Stimulated activated CD4-positive, alpha-beta T cell treated with anti-CD3 and anti-CD28 coated beads, Interleukin-15, amount 100 ng/mL, for 48 hours (primary cell): ENCODE measurements around the gene PDE1C.
"Not testable (repeated sequence)": the region's sequence is repeated elsewhere in the genome, so short reads cannot be mapped to it uniquely, and the experiment has no call there.

Experiments
- DNase-seq, 2 donors: peaks; one replicate each; pipeline ENCODE4 v3.0.0-alpha.2; 2020; ENCODE audit warnings: low read depth in 2 of 2

PDE1C gene

DNA sequence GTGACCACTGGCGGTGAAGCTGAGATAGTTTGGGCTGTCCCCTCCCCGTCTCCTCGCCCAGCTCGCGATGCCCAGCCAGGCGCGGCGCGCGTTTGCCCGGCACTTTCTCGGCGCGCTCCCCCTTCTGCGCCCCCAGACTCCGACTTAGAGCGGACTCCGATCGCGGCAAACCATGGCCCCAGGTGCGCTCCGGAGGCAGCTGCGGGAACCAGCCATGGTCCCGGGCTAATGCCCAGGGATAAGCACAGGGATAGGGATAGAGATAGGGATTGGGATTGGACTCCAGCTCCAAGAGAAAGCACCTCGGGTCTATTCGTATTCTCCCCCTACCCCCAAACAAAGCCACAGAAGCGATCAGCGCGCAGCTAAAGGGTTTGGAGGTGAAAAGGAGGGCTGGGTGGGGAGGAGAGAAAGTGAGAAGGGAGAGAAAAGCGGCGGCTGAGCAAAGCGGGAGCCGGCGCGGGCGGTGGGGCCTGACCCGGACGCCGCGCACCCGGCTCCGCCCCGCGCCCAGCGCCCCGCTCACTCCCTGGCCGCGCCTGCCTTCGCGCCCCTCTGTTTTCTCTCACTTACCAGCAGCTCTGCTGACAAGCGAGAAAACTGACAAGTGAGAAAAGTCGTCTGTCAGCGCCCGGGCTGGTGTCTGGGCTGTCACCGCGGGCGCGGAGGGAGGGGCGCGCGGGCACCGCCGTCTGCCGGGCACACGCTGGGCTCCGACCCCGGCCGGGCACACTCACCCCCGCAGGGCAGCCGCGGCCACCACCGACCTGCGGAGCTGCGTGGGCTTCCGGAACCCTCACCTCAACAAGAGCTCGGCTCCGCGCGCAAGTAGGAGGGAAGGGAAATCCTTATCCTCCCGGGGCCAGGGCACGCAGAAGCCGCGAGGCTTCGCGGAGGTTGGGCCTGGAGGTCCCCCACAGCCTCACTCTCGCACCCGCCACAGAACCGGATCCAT lies at the start of gene PDE1C:
Gene PDE1C, minus strand, starts transcription at position 2 of the 955 bp plus-strand sequence.
- no peak for DNase-seq

DNA sequence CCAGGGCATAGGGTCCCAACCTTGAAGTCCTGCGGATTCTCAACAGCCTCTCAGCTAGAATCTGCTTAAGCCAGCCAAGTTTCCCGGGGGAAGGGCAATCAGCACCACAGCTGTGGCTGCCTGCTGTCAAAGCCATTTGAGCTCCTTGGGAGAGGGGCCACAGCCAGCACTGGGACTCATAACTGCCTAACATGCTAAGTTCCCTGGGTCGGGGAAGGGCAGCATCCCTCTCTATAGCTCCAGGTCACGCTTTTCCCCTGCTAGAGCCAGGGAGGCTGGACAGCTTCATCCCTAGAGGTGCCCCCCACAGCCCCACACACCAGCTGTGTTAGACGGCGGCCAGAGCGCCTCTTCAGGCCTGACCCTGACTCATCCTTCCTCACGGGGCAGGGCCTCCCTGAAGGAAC lies 49.6 kb upstream of the PDE1C start:
- DNase-seq: no peak

GRCh38 chr7:32117837-32118236 lies 47.6 kb upstream of the PDE1C start:
- DNase-seq: no peak

- no peak for DNase-seq
Measured at GRCh38 chr7:32116436-32116835, 46.2 kb upstream of the PDE1C start.

- no peak for DNase-seq
Measured at GRCh38 chr7:32115831-32116230, 45.6 kb upstream of the PDE1C start.

- no peak for DNase-seq
Measured at GRCh38 chr7:32108651-32109050, 38.4 kb upstream of the PDE1C start.

DNA sequence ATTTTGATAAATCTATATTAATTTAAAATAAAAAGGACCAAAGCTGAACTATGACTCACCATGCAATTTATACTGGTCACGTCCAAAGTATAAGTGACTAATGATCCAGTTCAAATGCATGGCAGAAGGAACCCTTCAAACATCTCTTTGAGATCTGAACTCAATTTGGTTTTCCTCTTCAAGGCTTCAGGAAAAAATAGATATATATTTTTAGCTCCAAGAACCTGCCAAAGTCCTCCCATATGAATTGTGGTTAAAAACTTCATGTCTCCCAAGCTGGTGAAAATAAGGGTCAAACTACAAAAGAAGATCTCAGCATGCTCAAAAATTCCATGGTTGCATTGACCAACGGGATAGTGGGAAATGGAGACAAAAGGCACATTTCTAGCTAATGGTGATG lies 34.6 kb upstream of the PDE1C start:
- DNase-seq: no peak

- no peak for DNase-seq
Measured at GRCh38 chr7:32103361-32103760, 33.2 kb upstream of the PDE1C start.

DNA sequence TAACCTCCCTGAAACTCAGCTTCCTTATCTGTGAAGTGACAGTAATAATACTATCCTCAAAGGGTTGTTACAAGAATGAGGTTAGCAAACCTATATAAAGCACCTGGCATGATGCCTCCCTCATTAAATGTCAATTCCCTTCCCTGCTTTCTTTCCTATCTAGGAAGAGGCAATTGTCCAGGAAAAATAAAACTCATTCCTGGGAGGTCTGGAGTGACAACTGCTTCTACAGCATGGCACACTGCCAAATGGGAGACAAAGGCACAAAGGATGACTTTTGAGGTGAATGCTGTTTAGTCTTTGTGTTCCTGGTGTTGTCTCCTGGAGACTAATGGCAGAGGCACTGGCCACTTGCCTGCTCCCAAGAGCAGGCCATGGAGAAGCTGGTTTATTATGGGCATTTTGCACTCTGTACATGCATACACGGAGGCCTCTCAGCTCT lies 32.2 kb upstream of the PDE1C start:
- DNase-seq: no peak

- DNase-seq: no peak
Measured at GRCh38 chr7:32100407-32100907, 30.2 kb upstream of the PDE1C start.

GRCh38 chr7:32094516-32094915 lies 24.3 kb upstream of the PDE1C start:
- DNase-seq: no peak

GRCh38 chr7:32093415-32094408 lies 23.5 kb upstream of the PDE1C start:
- no peak for DNase-seq

- DNase-seq: no peak
Measured at GRCh38 chr7:32092346-32092745, 22.1 kb upstream of the PDE1C start.

DNA sequence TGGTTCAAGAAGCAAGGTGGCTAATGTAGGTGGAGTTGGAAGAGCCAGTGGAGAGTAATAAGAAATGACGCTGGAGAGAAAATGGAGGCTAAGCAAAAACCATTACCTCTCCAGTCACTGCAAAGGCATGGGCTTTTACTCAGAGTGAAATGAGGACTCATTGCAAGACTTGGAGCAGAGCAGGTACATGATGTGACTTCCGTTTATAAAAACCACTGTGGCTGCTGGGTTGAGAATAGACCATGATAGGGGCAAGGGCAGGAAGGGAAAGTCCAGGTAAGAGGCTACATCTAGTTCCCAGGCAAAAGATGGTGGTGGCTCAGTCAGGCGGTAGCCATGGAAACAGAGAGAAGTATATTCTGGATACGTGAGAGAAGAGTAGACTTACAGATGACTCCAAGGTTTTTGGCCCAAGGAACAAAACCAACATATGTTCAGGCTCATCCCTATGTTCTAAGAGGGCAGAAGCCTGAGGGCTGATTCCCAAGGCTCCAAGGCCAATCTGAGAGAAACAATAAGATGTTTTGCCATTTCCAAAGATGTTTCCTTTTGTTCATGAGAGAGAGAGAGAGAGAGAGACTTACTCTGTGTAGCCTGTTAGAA lies 21.5 kb upstream of the PDE1C start:
- no peak for DNase-seq

- no peak for DNase-seq
Measured at GRCh38 chr7:32089678-32090077, 19.5 kb upstream of the PDE1C start.

DNA sequence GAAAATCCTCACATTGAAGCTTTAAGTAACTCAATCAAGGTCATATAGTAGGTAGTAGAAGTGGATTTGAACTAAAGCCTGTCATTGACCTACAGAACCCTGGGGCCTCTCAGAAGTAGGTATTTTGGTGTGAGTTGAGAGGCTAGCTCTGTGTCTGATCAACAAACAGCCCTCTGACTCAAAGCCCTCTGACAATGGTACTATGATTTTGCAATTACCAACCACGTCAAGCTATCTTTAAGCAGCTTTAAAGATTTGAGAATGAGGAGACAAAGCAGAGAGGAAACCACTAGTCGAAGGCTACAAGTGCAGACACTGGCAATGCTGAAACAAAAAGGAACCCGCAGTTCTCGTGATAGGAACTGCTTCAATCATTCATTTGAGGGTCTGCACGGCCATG lies 19.0 kb upstream of the PDE1C start:
- no peak for DNase-seq

GRCh38 chr7:32088451-32088881 lies 18.3 kb upstream of the PDE1C start:
- no peak for DNase-seq

- no peak for DNase-seq
Measured at GRCh38 chr7:32079510-32079909, 9.3 kb upstream of the PDE1C start.

DNA sequence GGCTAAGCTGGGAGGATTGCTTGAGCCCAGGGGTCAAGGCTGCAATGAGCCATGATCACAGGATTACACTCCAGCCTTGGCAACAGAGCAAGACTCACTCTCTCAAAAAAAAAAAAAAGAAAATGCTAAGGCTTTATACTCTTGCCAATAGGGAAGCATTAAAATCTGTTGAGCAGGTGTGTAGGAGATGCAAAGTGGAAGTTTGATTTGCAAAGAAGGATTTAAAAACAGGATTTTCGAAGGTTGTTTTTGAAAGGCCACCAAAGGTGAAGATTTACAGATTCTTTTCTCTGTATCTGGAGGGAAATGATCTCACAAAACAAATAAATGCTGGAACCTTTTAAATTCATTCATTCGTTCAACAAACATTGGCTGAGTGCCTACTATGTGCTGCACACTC lies 8.6 kb upstream of the PDE1C start:
- no peak for DNase-seq

DNA sequence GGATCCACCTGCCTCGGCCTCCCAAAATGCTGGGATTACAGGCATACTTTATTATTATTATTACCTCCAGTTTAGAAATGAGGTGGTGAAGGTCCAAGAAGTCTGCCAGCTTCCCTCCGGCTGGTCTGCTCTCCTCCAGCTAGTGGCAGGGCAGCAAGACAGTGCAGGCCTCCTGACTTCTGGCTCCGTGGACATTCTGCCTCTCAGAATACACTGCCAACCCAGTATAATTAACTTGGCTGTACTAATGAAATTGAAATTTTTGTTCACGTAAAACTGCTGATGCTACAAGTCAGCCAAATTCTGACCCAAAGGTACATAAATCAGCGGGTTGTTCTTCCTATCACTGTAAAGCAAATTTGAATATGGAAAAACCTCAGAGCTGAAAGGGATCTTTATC lies 7.6 kb upstream of the PDE1C start:
- DNase-seq: no peak

- DNase-seq: not testable (repeated sequence)
Measured at GRCh38 chr7:32076802-32077201, 6.6 kb upstream of the PDE1C start.

DNA sequence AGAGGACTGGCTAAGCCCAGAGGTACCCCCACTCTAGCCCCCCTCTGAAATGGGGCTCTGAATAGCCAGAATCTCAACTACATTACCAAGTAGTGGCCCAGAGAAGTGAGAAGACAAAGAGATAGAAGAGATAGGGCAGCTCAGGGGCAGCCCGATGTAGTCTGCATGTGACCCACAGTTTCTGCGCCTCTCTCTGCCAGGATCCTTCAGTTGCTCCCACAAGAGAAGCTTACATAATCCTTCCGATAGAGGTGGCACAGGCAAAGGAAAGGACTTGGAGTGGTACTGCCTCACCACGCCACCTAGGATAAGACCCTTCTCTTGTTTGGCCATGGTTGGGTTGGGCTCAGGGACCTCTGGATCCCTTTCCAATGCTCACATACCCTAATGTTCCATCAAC lies 5.4 kb upstream of the PDE1C start:
- no peak for DNase-seq
